Measurements from ENCODE around the gene UPF3A.

Gene UPF3A

DNA sequence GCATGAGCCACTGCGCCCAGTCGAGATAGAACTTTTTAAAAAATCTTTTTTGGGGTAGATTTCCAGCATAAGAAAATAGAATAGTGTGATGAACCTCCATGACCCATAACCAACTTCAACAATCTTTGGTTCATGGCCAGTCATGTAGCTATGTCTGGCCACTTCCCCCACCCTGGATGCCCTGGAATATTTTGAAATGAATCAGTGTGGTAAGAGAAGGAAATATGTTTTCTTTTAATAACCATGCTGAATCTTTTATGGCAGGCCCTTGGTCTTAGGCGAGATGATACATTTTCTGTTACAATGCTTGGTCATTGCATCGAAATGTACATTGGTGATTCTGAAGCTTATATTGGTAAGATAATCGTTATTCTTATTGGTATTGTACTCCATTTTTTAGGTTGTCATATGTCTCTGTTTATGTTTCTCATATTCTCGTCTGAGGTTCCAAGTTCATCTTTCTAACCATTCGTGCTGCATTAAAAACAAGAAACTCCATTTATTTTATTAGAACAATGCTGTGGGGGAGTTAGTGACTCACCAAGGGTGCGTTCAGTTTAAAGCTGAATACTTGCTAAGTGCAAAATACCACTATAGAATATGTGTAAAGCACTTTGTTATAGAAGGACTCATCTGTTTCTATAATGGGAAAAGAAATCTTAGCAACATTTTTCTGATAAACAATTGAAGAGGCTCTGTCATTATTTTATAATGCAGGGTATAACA is 16.4 kb upstream of the UPF3A start:
- H3K9ac ChIP-seq (ENCODE audit: low read length): no peak overlapping the region
- H3K9me3 ChIP-seq (ENCODE audit: low read length): no peaks in the 10 kb centered on the region
- no peak overlapping the region for H3K27ac ChIP-seq (ENCODE audit: low read depth, low read length, poor library complexity, severe bottlenecking)
- H3K4me1 ChIP-seq (ENCODE audit: insufficient read depth, low read length, severe bottlenecking): no peaks in the 10 kb centered on the region
- TF ChIP-seq, protein P1, sequence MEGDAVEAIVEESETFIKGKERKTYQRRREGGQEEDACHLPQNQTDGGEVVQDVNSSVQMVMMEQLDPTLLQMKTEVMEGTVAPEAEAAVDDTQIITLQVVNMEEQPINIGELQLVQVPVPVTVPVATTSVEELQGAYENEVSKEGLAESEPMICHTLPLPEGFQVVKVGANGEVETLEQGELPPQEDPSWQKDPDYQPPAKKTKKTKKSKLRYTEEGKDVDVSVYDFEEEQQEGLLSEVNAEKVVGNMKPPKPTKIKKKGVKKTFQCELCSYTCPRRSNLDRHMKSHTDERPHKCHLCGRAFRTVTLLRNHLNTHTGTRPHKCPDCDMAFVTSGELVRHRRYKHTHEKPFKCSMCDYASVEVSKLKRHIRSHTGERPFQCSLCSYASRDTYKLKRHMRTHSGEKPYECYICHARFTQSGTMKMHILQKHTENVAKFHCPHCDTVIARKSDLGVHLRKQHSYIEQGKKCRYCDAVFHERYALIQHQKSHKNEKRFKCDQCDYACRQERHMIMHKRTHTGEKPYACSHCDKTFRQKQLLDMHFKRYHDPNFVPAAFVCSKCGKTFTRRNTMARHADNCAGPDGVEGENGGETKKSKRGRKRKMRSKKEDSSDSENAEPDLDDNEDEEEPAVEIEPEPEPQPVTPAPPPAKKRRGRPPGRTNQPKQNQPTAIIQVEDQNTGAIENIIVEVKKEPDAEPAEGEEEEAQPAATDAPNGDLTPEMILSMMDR (IDR thresholded peaks at IDR 0.05; ENCODE audit: low read length): no peak
- TF ChIP-seq EZH2 (IDR thresholded peaks at IDR 0.05; ENCODE audit: borderline replicate concordance, low read length): no peak
- H2AFZ ChIP-seq (ENCODE audit: low read length): no peak overlapping the region
- peaks cover 100% of the 10 kb centered on the region for H3K36me3 ChIP-seq (ENCODE audit: insufficient read depth, low read length)
- no peaks in the 10 kb centered on the region for H3K9me2 ChIP-seq (ENCODE audit: low read depth, low read length)
- H3K4me2 ChIP-seq (ENCODE audit: low read length): no peak overlapping the region
- H4K20me1 ChIP-seq (ENCODE audit: insufficient read depth, low read length): no peaks in the 10 kb centered on the region
- no peaks in the 10 kb centered on the region for H3F3A ChIP-seq (ENCODE audit: insufficient read depth, low read length)
- no peaks in the 10 kb centered on the region for H3K27me3 ChIP-seq (ENCODE audit: insufficient read depth, low read length)
- no peak overlapping the region for H3K4me3 ChIP-seq (ENCODE audit: low read depth, low read length, poor library complexity, severe bottlenecking)
- no peaks in the 10 kb centered on the region for H3K79me2 ChIP-seq (ENCODE audit: insufficient read depth, low read length)

DNA sequence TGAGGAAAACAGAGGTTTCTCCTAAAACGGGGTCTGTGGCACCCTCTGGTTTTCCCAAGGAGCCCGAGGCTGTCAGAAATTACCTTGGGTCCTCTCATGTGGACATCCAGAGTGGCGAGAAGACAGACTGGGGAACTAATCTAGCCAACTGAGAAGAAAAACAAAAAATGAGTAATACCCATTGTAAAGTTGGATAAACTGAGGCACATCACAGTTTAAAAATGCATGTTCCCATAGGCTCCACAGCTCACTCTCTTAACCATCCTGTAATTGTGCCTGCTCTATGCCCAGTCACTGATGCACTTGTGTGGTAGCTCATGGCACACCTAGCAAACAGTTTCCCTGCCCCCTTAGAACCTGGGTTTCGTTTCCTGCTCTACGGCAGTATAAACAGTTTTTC is 15.2 kb upstream of the UPF3A start:
- H2AFZ ChIP-seq (ENCODE audit: low read length): no peak overlapping the region
- no peaks in the 10 kb centered on the region for H3K9me2 ChIP-seq (ENCODE audit: low read depth, low read length)
- TF ChIP-seq, protein P1 (IDR thresholded peaks at IDR 0.05; ENCODE audit: low read length): no peak
- no peak for TF ChIP-seq EZH2 (IDR thresholded peaks at IDR 0.05; ENCODE audit: borderline replicate concordance, low read length)
- no peak overlapping the region for H3K9ac ChIP-seq (ENCODE audit: low read length)
- H3K27ac ChIP-seq (ENCODE audit: low read depth, low read length, poor library complexity, severe bottlenecking): no peak overlapping the region
- H3K9me3 ChIP-seq (ENCODE audit: low read length): no peaks in the 10 kb centered on the region
- H3K36me3 ChIP-seq (ENCODE audit: insufficient read depth, low read length): peaks cover 95% of the 10 kb centered on the region
- H3K4me3 ChIP-seq (ENCODE audit: low read depth, low read length, poor library complexity, severe bottlenecking): no peak overlapping the region
- H3F3A ChIP-seq (ENCODE audit: insufficient read depth, low read length): no peaks in the 10 kb centered on the region
- H3K4me2 ChIP-seq (ENCODE audit: low read length): no peak overlapping the region
- no peaks in the 10 kb centered on the region for H3K4me1 ChIP-seq (ENCODE audit: insufficient read depth, low read length, severe bottlenecking)
- H3K27me3 ChIP-seq (ENCODE audit: insufficient read depth, low read length): no peaks in the 10 kb centered on the region
- no peaks in the 10 kb centered on the region for H3K79me2 ChIP-seq (ENCODE audit: insufficient read depth, low read length)
- no peaks in the 10 kb centered on the region for H4K20me1 ChIP-seq (ENCODE audit: insufficient read depth, low read length)

DNA sequence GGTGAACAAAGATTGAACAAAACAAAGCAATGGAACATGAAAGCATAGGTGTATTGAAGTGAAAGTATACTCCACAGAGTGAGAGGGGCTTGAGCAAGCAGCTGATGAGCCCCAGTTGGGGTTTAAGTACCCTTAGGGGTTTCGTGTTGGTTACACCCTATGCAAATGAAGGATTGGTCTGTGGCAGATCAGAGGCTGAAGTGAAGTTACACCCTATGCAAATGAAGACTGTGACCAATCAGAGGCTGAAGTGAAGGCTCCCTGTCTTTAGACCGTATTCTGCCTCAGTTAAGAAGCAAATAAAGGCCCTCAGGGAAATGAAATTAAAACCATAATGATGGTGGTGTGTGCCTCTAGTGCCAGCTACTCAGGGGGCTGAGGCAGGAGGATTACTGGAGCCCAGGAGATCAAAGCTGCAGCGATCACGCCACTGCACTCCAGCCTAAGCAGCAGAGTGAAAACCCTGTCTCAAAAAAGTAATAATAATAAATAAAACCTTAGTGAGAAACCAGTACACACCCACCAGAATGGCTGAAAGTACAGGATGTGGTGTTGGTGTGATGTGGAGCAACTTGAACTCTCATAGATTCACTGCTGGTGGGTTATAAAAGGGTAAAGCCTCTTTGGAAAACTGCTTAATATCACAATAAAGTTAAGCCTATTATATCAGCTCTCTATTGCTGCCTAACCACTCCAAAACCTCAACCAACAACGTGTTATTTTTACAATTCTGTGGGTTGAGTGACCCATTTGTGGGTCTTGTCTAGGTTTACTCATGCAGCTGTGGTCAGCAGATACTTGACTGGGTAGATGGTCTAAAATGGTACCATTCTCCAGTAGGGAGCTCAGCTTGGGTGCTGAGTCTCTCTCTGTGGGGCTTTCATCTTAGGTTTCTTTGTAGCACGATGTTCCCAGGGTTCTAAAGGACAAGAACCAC is 12.8 kb upstream of the UPF3A start:
- Histone ChIP-seq H3K27ac (ENCODE audit: low read depth, low read length, poor library complexity, severe bottlenecking) (no peak overlapping the region), H2AFZ (ENCODE audit: low read length) (no peak overlapping the region), H4K20me1 (ENCODE audit: insufficient read depth, low read length) (no peaks in the 10 kb centered on the region), H3K79me2 (ENCODE audit: insufficient read depth, low read length) (no peaks in the 10 kb centered on the region), H3F3A (ENCODE audit: insufficient read depth, low read length) (no peaks in the 10 kb centered on the region), H3K4me1 (ENCODE audit: insufficient read depth, low read length, severe bottlenecking) (no peaks in the 10 kb centered on the region), H3K36me3 (ENCODE audit: insufficient read depth, low read length) (peaks cover 88% of the 10 kb centered on the region), H3K27me3 (ENCODE audit: insufficient read depth, low read length) (no peaks in the 10 kb centered on the region), H3K4me2 (ENCODE audit: low read length) (no peak overlapping the region), H3K9me2 (ENCODE audit: low read depth, low read length) (no peaks in the 10 kb centered on the region), H3K4me3 (ENCODE audit: low read depth, low read length, poor library complexity, severe bottlenecking) (no peak overlapping the region), H3K9me3 (ENCODE audit: low read length) (no peaks in the 10 kb centered on the region), H3K9ac (ENCODE audit: low read length) (no peak overlapping the region)
- no peak for TF ChIP-seq EZH2 (IDR thresholded peaks at IDR 0.05; ENCODE audit: borderline replicate concordance, low read length)
- TF ChIP-seq, protein P1 (IDR thresholded peaks at IDR 0.05; ENCODE audit: low read length): no peak

All from OCI-LY1 (cell line).